ENCODE results near the gene MFAP1. TPM values are rescaled to one million over a fixed set of nuclear protein-coding genes. Genes with fewer than 3 reads are reported as not detected.

MFAP1 gene
- total RNA-seq, 6 experiments from 2014 or later: 6.7 to 11.9 (median 8.1) TPM

DNA sequence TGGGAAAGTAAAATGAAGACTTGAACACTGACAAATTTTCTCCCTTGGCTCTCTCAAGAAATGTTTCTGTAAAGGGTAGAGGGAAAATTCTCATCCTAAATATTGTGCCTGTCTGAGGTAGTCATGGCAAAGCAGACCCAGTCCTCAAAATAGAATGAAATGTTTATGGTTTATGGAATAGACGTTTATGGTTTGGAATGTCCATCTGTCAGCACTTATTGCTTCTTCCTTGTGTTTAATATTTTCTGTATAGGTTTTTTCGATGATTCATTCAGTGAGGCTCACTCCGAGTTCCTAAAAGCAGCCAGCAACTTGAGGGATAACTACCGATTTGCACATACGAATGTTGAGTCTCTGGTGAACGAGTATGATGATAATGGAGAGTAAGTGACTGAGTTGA, 61.7 kb downstream of the MFAP1 start:
- peaks cover 15 to 100% (median 64%) of the 10 kb centered on the region in 4 donors for H3K36me3 ChIP-seq
- no peaks in the 10 kb centered on the region for H3K9me3 ChIP-seq
- no peaks in the 10 kb centered on the region for H3K4me1 ChIP-seq
- no peak for ATAC-seq
- intact Hi-C loops (cut with DNase I): no loop called here
- no peak overlapping the region for H3K4me3 ChIP-seq
- H3K27ac ChIP-seq: no peak overlapping the region
- 76% methylated on average over 4 of the region's 6 CpGs for WGBS (ENCODE audit: insufficient coverage, low coverage, low lambda C conversion rate, missing lambda C conversion rate)
- no peak for DNase-seq
- no peaks in the 10 kb centered on the region for H3K27me3 ChIP-seq
- TF ChIP-seq POLR2A (IDR thresholded peaks at IDR 0.05): no peak
- TF ChIP-seq, protein P1, sequence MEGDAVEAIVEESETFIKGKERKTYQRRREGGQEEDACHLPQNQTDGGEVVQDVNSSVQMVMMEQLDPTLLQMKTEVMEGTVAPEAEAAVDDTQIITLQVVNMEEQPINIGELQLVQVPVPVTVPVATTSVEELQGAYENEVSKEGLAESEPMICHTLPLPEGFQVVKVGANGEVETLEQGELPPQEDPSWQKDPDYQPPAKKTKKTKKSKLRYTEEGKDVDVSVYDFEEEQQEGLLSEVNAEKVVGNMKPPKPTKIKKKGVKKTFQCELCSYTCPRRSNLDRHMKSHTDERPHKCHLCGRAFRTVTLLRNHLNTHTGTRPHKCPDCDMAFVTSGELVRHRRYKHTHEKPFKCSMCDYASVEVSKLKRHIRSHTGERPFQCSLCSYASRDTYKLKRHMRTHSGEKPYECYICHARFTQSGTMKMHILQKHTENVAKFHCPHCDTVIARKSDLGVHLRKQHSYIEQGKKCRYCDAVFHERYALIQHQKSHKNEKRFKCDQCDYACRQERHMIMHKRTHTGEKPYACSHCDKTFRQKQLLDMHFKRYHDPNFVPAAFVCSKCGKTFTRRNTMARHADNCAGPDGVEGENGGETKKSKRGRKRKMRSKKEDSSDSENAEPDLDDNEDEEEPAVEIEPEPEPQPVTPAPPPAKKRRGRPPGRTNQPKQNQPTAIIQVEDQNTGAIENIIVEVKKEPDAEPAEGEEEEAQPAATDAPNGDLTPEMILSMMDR (IDR thresholded peaks at IDR 0.05): no peak

MicroRNAs within 50 kb of the gene (microRNA counts, 767-probe panel; counts per million panel counts)
- 237 counts per million for microRNA hsa-miR-1282

Small RNA genes lying within 50 kb of the gene (microRNA-seq; reads per million reads assigned to microRNA genes)
- gene MIR1282: 0 to 0.64 reads per million in 2 donors

Small RNA genes lying within 50 kb of the gene (small RNA-seq; reads per million reads assigned to genes)
- gene MIR1282 (0 reads per million in 2 experiments), gene RF00019 (0 reads per million in 2 experiments)

Other genes starting within 250 kb of the MFAP1 start
- gene PPIP5K1, start 234.5 kb downstream of the MFAP1 start, total RNA-seq: 10 to 100 TPM; 11.6 to 23.2 (median 16.5) TPM
- not detected for gene CKMT1B, start 230.7 kb downstream of the MFAP1 start, total RNA-seq
- gene STRC, start 205.9 kb downstream of the MFAP1 start, total RNA-seq: 1 to 10 TPM in 2 of 6 experiments, under 1 TPM in 3, not detected in 1; 0.11 to 1.4 (median 0.83) TPM
- 1 to 10 TPM in 4 of 6 experiments, under 1 TPM in 2; 0.74 to 3.2 (median 1.9) TPM for gene CATSPER2, start 175.8 kb downstream of the MFAP1 start, total RNA-seq
- gene CKMT1A, start 130.8 kb downstream of the MFAP1 start, total RNA-seq: 1 to 10 TPM in 2 of 6 experiments, not detected in 4; 1.2 to 1.3 TPM
- 100 to 1,000 TPM; 203 to 511 (median 317) TPM for gene PDIA3, start 78.3 kb downstream of the MFAP1 start, total RNA-seq
- 1 to 10 TPM in 5 of 6 experiments, under 1 TPM in 1; 0.39 to 2.0 (median 1.7) TPM for gene ELL3, start 47.7 kb downstream of the MFAP1 start, total RNA-seq
- 100 to 1,000 TPM; 454 to 694 (median 611) TPM for gene SERF2, start 32.4 kb downstream of the MFAP1 start, total RNA-seq
- gene SERINC4, start 24.5 kb downstream of the MFAP1 start, total RNA-seq: under 1 TPM in 2 of 6 experiments, not detected in 4; 0.22 to 0.26 TPM
- 10 to 100 TPM in 3 of 6 experiments, 1 to 10 TPM in 3; 6.1 to 17.4 (median 9.1) TPM for gene HYPK, start 24.1 kb downstream of the MFAP1 start, total RNA-seq
- gene WDR76, start 2.3 kb upstream of the MFAP1 start, total RNA-seq: 1 to 10 TPM in 3 of 6 experiments, under 1 TPM in 3; 0.46 to 5.5 (median 1.1) TPM

Measured in right lobe of liver (tissue), 6 donors.